NCI-H2081 (cell line): ENCODE results near the gene OR2C3.
"Not testable (repeated sequence)": the region's sequence is repeated elsewhere in the genome, so short reads cannot be mapped to it uniquely, and the experiment has no call there.

Experiments
- DNase-seq, 2 experiments: peaks; one replicate each; lab custom pipeline; 2025; lab: John Stamatoyannopoulos, UW

OR2C3 gene

GRCh38 chr1:247536340-247536739, at the start of gene OR2C3:
Gene OR2C3, minus strand, starts transcription at chr1:247536440. Its CDS starts 3,929 bp downstream, at chr1:247532511.
- DNase-seq, result no peak

GRCh38 chr1:247578946-247579460, 42.8 kb upstream of the OR2C3 start:
- DNase-seq, result no peak

GRCh38 chr1:247576514-247576913, 40.3 kb upstream of the OR2C3 start:
- peak; percentile 25 to 42 for DNase-seq

GRCh38 chr1:247574664-247575063, 38.4 kb upstream of the OR2C3 start:
- no peak for DNase-seq

- no peak for DNase-seq
Observed at GRCh38 chr1:247574236-247574635, 38.0 kb upstream of the OR2C3 start.

GRCh38 chr1:247562198-247562597, 26.0 kb upstream of the OR2C3 start:
- DNase-seq, result no peak

GRCh38 chr1:247561711-247562110, 25.5 kb upstream of the OR2C3 start:
- no peak for DNase-seq

GRCh38 chr1:247557926-247558674, 21.9 kb upstream of the OR2C3 start:
- DNase-seq, result no peak

GRCh38 chr1:247552231-247552630, 16.0 kb upstream of the OR2C3 start:
- DNase-seq, result no peak

- no peak for DNase-seq
Observed at GRCh38 chr1:247551721-247552120, 15.5 kb upstream of the OR2C3 start.

GRCh38 chr1:247548769-247549182, 12.5 kb upstream of the OR2C3 start, which contains the start of gene GCSAML:
Gene GCSAML, plus strand, starts transcription at chr1:247549134. Its CDS starts 58 bp downstream, at chr1:247549192.
- no peak for DNase-seq

- no peak for DNase-seq
Observed at GRCh38 chr1:247548092-247548491, 11.9 kb upstream of the OR2C3 start.

GRCh38 chr1:247542811-247543210, 6.6 kb upstream of the OR2C3 start:
- DNase-seq, result no peak

GRCh38 chr1:247540581-247540980, 4.3 kb upstream of the OR2C3 start:
- no peak for DNase-seq

GRCh38 chr1:247539215-247539614, 3.0 kb upstream of the OR2C3 start:
- no peak for DNase-seq

- DNase-seq, result no peak
Observed at GRCh38 chr1:247538561-247538960, 2.3 kb upstream of the OR2C3 start.

- no peak for DNase-seq
Observed at GRCh38 chr1:247535402-247535801, 838 bp downstream of the OR2C3 start.

GRCh38 chr1:247531937-247532336, 4.3 kb downstream of the OR2C3 start:
- no peak for DNase-seq

GRCh38 chr1:247530785-247531184, 5.5 kb downstream of the OR2C3 start:
- DNase-seq, result no peak

- no peak for DNase-seq
Observed at GRCh38 chr1:247529771-247530355, 6.4 kb downstream of the OR2C3 start.

GRCh38 chr1:247528812-247529474, 7.3 kb downstream of the OR2C3 start:
- DNase-seq, result peak in 1 of 2 experiments; percentile 15

- DNase-seq, result not testable (repeated sequence)
Observed at GRCh38 chr1:247521886-247522285, 14.4 kb downstream of the OR2C3 start.

GRCh38 chr1:247518613-247518891, 17.7 kb downstream of the OR2C3 start:
- no peak for DNase-seq
